Measurements from ENCODE around the gene SLC15A5.

SLC15A5 gene

DNA sequence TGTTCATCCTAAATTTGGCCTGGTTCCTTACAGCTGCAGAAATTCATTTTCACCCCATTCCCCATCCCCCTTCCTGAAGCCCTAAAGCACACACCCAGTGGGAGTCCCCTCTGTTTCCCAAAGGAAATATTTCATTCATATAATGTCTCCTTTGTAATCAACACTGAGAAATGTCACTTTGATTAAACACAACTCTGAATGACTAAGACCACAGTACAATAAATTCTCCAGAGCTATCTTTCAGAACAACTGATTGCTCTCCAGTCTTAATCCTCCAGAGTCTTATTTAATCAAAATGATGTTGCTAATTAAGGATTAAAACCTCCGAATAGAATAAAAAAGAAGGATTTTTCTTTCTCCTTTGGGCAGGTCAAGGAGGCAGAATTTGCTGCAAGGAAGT, 6.4 kb downstream of the SLC15A5 start:
- no peak overlapping the region for H3K4me3 ChIP-seq (ENCODE audit: low read depth, low read length)
- DNase-seq (ENCODE audit: low read depth), result no peak
- TF ChIP-seq, protein P1, sequence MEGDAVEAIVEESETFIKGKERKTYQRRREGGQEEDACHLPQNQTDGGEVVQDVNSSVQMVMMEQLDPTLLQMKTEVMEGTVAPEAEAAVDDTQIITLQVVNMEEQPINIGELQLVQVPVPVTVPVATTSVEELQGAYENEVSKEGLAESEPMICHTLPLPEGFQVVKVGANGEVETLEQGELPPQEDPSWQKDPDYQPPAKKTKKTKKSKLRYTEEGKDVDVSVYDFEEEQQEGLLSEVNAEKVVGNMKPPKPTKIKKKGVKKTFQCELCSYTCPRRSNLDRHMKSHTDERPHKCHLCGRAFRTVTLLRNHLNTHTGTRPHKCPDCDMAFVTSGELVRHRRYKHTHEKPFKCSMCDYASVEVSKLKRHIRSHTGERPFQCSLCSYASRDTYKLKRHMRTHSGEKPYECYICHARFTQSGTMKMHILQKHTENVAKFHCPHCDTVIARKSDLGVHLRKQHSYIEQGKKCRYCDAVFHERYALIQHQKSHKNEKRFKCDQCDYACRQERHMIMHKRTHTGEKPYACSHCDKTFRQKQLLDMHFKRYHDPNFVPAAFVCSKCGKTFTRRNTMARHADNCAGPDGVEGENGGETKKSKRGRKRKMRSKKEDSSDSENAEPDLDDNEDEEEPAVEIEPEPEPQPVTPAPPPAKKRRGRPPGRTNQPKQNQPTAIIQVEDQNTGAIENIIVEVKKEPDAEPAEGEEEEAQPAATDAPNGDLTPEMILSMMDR (IDR thresholded peaks at IDR 0.05; ENCODE audit: low read depth, low read length, missing control alignments), result no peak

DNA sequence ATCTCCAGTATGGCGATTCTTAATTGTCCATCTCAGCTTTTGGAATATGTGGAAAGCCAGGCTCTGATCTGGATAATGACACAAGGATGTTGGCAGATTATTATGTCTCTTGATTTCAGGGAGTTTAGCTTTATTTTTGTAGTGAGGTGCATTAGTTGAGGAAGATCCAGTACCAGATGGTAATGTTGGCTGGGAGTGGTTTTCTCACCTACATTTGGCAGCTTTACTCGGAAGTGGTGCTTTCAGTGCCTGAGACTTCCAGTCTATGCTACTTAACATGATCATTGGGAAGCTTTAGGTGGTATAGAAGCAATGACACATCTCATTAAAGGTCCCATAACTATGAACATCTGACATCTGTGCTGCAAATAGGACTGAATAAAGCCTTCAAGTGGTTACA, 7.5 kb downstream of the SLC15A5 start:
- no peak for DNase-seq (ENCODE audit: low read depth)
- H3K4me3 ChIP-seq (ENCODE audit: low read depth, low read length), result no peak overlapping the region
- TF ChIP-seq, protein P1 (IDR thresholded peaks at IDR 0.05; ENCODE audit: low read depth, low read length, missing control alignments), result no peak

DNA sequence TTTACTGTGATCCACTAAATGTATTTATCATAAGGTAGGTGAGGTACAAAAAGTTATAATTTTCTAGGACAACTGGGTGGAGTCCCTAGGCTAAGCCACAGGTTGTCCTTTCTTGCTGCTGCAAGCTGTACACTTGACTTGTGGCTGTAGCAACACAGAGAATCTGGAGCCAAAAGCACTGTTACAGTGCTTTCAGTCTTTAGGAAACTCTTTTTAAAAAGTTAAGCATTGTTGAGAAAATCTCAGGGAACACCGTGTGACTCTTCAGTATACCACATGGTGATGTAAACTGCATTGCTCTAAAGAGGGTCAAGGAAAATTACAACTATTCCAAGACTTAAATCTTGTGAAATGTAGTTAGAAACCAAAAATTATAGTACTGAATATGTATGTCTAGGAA, 11.4 kb downstream of the SLC15A5 start:
- TF ChIP-seq, protein P1 (IDR thresholded peaks at IDR 0.05; ENCODE audit: low read depth, low read length, missing control alignments), result no peak
- no peak for DNase-seq (ENCODE audit: low read depth)
- no peak overlapping the region for H3K4me3 ChIP-seq (ENCODE audit: low read depth, low read length)

DNA sequence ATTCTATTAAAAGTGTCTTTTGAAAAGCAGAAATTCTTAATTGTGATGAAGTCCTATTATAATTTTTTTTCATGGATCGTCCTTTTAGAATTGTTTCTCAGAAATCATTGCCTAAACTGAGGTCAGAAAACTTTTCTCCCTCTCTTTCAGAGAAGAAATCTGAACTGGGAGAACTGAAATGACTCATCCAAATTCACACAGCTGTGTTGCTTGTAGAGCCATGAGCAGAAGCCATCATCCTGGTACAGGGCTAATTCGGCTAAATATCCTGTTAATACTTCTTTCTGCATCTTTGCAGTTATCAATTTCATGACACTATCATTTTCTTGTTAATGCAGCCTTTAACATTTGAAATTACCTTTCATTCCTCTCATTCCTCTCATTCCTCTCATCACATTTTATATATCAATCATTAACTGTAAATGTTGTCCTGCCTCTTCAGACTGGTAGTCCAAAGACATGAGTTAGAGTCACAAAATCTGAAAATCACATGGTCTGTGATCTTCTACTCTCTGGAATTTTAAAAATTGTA, 15.5 kb downstream of the SLC15A5 start:
- TF ChIP-seq, protein P1 (IDR thresholded peaks at IDR 0.05; ENCODE audit: low read depth, low read length, missing control alignments), result no peak
- DNase-seq (ENCODE audit: low read depth), result no peak

DNA sequence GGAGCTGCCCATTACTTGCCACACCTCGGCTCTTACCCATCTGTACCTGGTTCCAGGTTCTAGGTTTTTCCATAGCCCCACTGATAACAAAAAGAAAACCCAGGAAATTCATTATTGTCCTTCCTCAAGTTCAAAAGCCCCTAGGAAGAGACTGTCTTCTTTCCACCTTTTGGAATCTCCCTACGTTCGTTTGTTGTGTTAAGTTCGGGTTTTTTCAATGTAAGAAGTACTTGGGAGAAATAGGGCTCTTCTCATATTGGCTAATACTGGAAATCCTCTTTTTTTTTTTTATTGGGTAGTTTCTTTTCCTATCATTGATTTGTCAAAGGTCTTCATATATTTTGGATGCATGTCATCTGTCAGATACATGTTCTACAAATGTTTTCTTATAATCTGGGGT, 17.3 kb downstream of the SLC15A5 start:
- TF ChIP-seq, protein P1 (IDR thresholded peaks at IDR 0.05; ENCODE audit: low read depth, low read length, missing control alignments), result no peak
- DNase-seq (ENCODE audit: low read depth), result no peak
- no peak overlapping the region for H3K4me3 ChIP-seq (ENCODE audit: low read depth, low read length)

More for the DNA sequence above, 15.5 kb downstream of the SLC15A5 start:
- H3K4me3 ChIP-seq (ENCODE audit: low read depth, low read length), result no peak overlapping the region

DNA sequence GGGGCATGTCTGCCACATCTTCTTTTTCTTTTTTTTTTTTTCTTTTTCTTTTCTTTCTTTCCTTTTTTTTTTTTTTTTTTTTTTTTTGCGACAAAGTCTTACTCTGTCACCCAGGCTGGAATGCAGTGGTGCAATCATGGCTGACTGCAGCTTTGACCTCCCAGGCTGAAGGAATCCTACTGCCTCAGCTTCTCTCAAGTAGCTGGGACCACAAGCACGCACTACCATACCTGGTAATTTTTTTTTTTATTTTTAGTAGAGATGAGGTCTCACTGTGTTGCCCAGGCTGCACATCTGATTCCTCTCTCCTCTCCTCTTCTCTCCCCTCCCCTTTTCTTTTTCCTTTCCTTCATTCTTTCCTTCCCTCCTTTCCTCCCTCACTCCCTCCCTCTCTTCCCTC, 18.5 kb downstream of the SLC15A5 start:
- DNase-seq (ENCODE audit: low read depth), result no peak
- TF ChIP-seq, protein P1 (IDR thresholded peaks at IDR 0.05; ENCODE audit: low read depth, low read length, missing control alignments), result no peak

DNA sequence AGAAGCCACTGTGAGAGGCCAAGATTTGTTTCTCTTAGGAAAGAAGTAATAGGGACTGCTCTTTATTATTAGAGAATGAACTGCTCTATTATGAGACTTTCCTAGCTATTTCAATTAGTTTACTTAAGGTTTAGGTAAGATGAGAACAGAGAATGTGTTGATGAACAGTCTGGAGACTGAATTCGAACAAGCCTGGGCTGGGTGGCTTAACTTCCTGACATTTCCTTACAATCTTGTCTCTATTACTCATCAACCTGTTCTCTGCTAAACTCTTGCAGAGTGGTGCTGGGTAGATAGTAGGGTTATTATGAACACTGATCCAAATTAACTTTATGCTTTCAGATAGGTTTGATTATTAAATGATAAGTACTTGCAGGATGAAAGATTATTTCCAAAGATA, 31.2 kb downstream of the SLC15A5 start:
- TF ChIP-seq, protein P1 (IDR thresholded peaks at IDR 0.05; ENCODE audit: low read depth, low read length, missing control alignments), result no peak
- DNase-seq (ENCODE audit: low read depth), result no peak

More for the DNA sequence above, 18.5 kb downstream of the SLC15A5 start:
- H3K4me3 ChIP-seq (ENCODE audit: low read depth, low read length), result no peak overlapping the region

More for the DNA sequence above, 31.2 kb downstream of the SLC15A5 start:
- H3K4me3 ChIP-seq (ENCODE audit: low read depth, low read length), result no peak overlapping the region
